Smooth muscle cell of the umbilical artery (primary cell): ENCODE results near the gene TEX19. TPM values are rescaled to one million over a fixed set of nuclear protein-coding genes. Genes with fewer than 3 reads are reported as not detected.

ENCODE experiments used
- total RNA-seq: library from RNA; depleted of rRNA; stranded (reverse); fragments of >200 nt; gene quantifications from 2 replicates; pipeline ENCODE4 v1.2.3, GENCODE V29; 2014

The TEX19 gene, protein sequence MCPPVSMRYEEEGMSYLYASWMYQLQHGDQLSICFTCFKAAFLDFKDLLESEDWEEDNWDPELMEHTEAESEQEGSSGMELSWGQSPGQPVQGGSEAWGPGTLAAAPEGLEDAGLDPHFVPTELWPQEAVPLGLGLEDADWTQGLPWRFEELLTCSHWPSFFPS
- not detected in 2 replicates for total RNA-seq

DNA sequence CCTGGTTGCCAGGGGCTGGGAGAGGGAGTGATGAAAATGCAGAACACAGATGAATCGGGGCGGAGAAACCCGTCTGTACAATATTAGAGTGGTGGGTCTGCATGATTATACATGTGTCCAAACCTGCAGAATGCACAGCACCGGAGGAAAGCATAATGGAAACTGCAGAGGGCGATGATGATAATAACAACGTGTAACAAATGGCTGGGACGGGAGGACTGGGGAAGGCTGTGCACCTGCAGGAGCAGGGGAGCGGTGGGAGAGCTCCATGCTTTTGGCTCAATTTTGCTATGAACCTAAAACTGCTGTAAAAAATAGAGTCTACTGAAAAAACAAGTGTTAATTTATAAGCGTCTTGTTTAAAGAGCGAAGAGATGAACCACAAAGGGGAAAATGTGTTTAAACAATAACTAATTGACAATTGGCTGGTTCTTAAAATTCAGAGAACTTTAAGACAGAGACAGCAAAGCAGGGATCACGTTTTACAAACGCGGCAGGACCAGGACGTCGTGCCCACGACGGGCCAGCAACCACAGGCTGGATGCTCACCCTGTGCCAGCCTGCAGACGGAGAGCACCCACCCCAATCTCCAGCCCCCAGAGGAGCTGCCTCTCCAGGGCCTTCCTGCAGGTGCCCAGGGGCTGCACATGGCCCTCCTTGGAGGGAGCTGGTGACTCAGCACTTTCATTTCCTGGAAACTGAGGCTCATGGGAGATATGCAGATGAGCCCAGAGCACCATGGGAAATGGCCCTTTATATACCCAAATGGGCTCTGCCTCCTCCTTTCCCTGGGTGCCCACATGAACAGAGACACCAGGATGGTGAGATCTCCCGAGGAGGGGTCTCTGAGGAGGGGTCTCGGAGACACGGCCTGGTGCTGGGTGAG lies at the start of gene TEX19:
TEX19 (plus strand) TSS at position 783 of the 886 bp plus-strand sequence. CDS start 2,904 bp downstream, outside the sequence.

DNA sequence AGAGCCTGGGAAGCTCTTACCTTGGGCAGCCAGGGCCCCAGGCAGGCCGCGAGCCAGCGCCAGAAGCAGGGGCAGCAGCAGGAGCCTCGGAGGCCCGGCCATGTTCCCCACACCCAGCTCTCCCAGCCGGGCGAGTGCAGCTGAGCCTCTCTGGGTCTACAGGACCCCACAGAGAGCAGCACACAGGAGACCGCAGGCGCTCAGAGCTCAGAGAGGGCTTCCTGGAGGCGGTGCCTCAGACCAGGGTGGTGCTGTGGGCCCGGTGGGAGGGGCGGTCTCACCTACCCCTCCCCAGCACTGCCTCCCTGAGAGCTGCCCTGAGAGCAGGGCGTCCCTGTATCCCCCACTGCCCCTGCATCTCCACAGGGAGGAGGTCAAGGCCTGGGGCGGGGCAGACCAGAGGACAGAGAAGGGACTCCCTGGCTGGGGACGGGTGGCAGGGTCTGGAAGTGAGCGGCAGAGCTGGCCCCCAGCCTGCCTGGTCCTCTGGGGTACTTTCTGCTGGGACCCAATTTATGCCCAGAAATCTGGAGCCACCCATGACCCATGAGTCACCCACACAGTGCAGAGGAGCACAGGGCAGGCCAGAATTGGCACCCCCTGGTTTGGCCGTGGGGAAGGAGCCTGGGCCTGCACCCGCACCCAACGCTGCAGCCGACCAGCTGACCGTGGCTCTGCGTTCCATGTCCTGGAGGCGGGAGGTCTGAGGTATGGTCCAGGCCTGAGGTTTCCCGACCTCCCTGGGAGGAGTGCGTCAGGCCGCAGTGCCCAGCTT lies 41.5 kb upstream of the TEX19 start, which contains the start of gene CD7:
CD7 (minus strand) TSS at position 215 of the 775 bp plus-strand sequence; CDS start at position 102, 113 bp downstream.

DNA sequence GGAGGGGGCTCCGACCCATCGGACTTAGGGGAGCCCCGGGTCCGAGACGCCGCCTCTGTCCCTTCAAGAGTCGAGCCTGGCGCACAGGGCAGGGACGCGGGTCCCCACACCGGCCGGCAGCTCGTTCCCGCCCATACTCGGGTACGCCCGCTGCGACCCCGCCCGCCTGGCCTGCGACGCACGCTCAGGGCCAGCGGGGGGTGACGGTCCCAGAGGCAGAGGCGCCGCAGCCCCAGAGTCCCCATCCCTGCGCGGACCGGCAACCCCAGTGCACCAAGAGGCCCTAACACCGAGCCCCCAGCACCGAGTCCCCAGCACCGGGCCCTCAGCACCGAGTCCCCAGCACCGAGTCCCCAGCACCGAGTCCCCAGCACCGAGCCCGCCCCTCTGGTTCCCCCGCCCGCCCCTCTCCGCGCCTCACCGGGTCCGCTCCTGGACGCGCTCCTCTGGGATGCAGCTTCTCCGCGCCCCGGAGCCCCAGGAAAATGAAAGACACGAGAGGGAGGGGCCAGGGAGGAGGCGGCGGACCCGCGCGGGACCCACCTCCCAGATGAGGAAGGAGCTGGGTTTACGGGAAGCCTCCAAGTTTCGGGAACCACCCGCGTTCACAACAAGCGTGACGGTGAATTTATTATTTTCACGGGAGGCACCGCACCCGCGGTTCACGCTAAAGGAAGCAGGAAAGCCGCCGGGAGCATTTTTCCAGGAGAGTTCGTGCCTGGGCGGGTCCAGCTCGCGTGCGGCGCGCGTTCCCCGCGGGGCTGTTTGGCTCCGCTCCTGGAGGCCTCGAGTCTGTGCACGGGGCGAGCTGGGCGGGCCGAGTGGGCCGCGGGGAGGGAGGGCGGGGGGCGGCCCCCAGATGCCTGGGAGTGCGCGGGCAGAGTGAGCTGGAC lies 25.5 kb upstream of the TEX19 start, which contains the start of gene SECTM1:
SECTM1 (minus strand) TSS at position 488 of the 893 bp plus-strand sequence. CDS start 6,526 bp downstream, outside the sequence.

DNA sequence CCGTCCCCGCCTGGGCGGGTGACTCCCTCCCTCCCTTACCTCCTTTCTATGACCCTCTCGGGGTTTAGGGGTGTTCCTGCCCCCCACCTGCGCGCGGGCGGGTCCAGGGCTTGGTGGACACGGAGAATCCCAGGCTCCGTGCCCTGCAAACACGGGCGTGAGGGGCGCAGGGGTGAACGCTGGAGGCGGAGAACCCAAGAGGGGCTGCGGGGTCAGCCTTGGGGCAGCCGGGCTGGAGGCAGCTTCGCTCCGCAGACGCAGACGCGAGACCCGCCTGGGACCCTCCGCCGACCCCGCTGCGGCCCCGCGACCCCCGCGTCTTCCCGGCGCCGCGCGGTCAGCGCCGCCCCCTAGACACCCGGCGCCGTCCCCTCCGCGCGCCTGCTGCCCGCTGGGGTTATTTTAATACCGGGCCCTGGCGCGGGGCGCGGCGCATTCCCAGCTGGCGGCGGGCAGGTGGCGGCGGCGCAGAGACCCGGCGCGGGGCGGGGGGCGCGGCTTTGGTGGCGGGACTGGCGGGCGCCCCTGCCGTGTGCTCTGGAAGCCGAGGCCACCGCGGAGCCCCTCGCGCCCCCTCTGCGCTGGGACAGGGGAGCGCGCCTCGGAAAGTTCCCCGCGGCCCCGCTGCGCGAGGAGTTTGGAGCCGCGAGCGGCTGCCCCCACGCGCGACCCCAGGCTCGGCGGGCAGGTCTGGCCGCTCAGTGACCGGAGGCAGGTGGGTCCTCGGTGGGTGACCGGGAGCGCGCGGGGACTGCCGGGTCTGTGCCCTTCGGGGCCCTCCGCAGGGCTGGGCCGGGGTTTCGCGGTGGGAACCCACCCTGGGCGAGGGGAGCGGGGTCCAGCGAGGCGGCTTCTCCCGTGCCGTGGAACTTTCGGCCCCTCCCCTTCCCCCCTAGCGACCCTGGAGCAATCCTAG lies 12.5 kb downstream of the TEX19 start, which contains the start of gene UTS2R:
UTS2R (plus strand) TSS at position 433 of the 916 bp plus-strand sequence. CDS start 2,560 bp downstream, outside the sequence.

Other genes with a start within 250 kb of the TEX19 start
- gene CCDC57, start 146.4 kb upstream of the TEX19 start, total RNA-seq: 20.8 and 27.4 TPM in 2 replicates
- 359 and 382 TPM in 2 replicates for gene SLC16A3, start 130.2 kb upstream of the TEX19 start, total RNA-seq
- 52.6 and 63.6 TPM in 2 replicates for gene CSNK1D, start 85.5 kb upstream of the TEX19 start, total RNA-seq
- 0.30 TPM in 1 of 2 replicates, not detected in the other for gene CD7, start 41.6 kb upstream of the TEX19 start, total RNA-seq
- gene SECTM1, start 25.5 kb upstream of the TEX19 start, total RNA-seq: 1.2 TPM in 1 of 2 replicates, not detected in the other
- gene UTS2R, start 12.5 kb downstream of the TEX19 start, total RNA-seq: not detected in 2 replicates
- gene HEXD, start 59.1 kb downstream of the TEX19 start, total RNA-seq: 7.8 and 8.9 TPM in 2 replicates
- gene OGFOD3, start 59.3 kb downstream of the TEX19 start, total RNA-seq: 37.9 and 38.9 TPM in 2 replicates
- gene CYBC1, start 91.5 kb downstream of the TEX19 start, total RNA-seq: 55.5 and 72.6 TPM in 2 replicates
- 44.2 and 44.6 TPM in 2 replicates for gene NARF, start 99.5 kb downstream of the TEX19 start, total RNA-seq
- 24.6 and 35.0 TPM in 2 replicates for gene FOXK2, start 160.5 kb downstream of the TEX19 start, total RNA-seq